T-helper 2 cell treated with Interferon-gamma antibody and Interleukin-4, amounts not matched to agents 100 ng/mL and 5 ng/mL, for 36 hours (primary cell): ENCODE measurements around the gene CRNN. TPM values are rescaled to one million over a fixed set of nuclear protein-coding genes. Genes with fewer than 3 reads are reported as not detected.

Source experiments
- intact Hi-C: fragments of 100-400 bp; cut with micrococcal nuclease; formaldehyde crosslinking; loops from one replicate; pipeline ENCODE4 v1.15.1; 2023
- total RNA-seq: library from RNA; stranded (reverse); gene quantifications from 2 replicates; pipeline ENCODE4 v1.2.3, GENCODE V29; 2022

The CRNN gene
- total RNA-seq: not detected in 2 replicates

- intact Hi-C loops: no loop called here
Measured at GRCh38 chr1:152413909-152414308, at the start of gene CRNN. TSS of gene CRNN (minus strand) at chr1:152414263. CDS start at chr1:152412233, 2,030 bp downstream.

GRCh38 chr1:152462636-152463035 lies 48.6 kb upstream of the CRNN start:
- intact Hi-C loops: no loop called here

GRCh38 chr1:152461544-152461943 lies 47.5 kb upstream of the CRNN start:
- intact Hi-C loops: loop anchor here (2.0 kb wide), 1 partner anchor 411 kb away; no protein-coding TSS in a partner anchor

- intact Hi-C loops: loop anchor here (1.0 to 2.0 kb wide), 2 partner anchors 270 to 410 kb away; no protein-coding TSS in a partner anchor
Measured at GRCh38 chr1:152460529-152460899, 46.5 kb upstream of the CRNN start.

- intact Hi-C loops: loop anchor here (1.0 to 5.0 kb wide), 4 partner anchors 63 to 409 kb away; no protein-coding TSS in a partner anchor
Measured at GRCh38 chr1:152459596-152460528, 45.8 kb upstream of the CRNN start.

GRCh38 chr1:152458384-152459185 lies 44.5 kb upstream of the CRNN start:
- intact Hi-C loops: loop anchor here (1.0 to 5.0 kb wide), 4 partner anchors 17 to 111 kb away; no protein-coding TSS in a partner anchor

- intact Hi-C loops: loop anchor here (5.0 kb wide), 1 partner anchor 60 kb away; no protein-coding TSS in a partner anchor
Measured at GRCh38 chr1:152457561-152457960, 43.5 kb upstream of the CRNN start.

GRCh38 chr1:152457071-152457470 lies 43.0 kb upstream of the CRNN start:
- intact Hi-C loops: loop anchor here (5.0 kb wide), 1 partner anchor 60 kb away; no protein-coding TSS in a partner anchor

- intact Hi-C loops: no loop called here
Measured at GRCh38 chr1:152451254-152451653, 37.2 kb upstream of the CRNN start.

- intact Hi-C loops: no loop called here
Measured at GRCh38 chr1:152449661-152450060, 35.6 kb upstream of the CRNN start.

GRCh38 chr1:152448496-152448895 lies 34.4 kb upstream of the CRNN start:
- intact Hi-C loops: no loop called here

- intact Hi-C loops: no loop called here
Measured at GRCh38 chr1:152448095-152448494, 34.0 kb upstream of the CRNN start.

GRCh38 chr1:152447484-152447883 lies 33.4 kb upstream of the CRNN start:
- intact Hi-C loops: no loop called here

- intact Hi-C loops: loop anchor here (5.0 kb wide), 1 partner anchor 47 kb away; no protein-coding TSS in a partner anchor
Measured at GRCh38 chr1:152444045-152444444, 30.0 kb upstream of the CRNN start.

- intact Hi-C loops: loop anchor here (5.0 kb wide), 1 partner anchor 45 kb away; no protein-coding TSS in a partner anchor
Measured at GRCh38 chr1:152442765-152443164, 28.7 kb upstream of the CRNN start.

- intact Hi-C loops: loop anchor here (5.0 kb wide), 1 partner anchor 45 kb away; no protein-coding TSS in a partner anchor
Measured at GRCh38 chr1:152442301-152442700, 28.2 kb upstream of the CRNN start.

- intact Hi-C loops: loop anchor here (1.0 to 5.0 kb wide), 3 partner anchors 17 to 251 kb away; no protein-coding TSS in a partner anchor
Measured at GRCh38 chr1:152441756-152442155, 27.7 kb upstream of the CRNN start.

GRCh38 chr1:152440635-152441471 lies 26.8 kb upstream of the CRNN start:
- intact Hi-C loops: loop anchor here (1.0 to 5.0 kb wide), 3 partner anchors 17 to 251 kb away; no protein-coding TSS in a partner anchor

- intact Hi-C loops: no loop called here
Measured at GRCh38 chr1:152436593-152437496, 22.8 kb upstream of the CRNN start.
